Fibroblast of mammary gland (primary cell): ENCODE measurements around the gene CDKL4.
"Not testable (repeated sequence)": the region's sequence is repeated elsewhere in the genome, so short reads cannot be mapped to it uniquely, and the experiment has no call there.

ENCODE experiments used
- DNase-seq: peaks from one replicate; pipeline ENCODE4 v3.0.0-alpha.2; 2010; ENCODE audit warnings: low read depth
- H3K4me3 ChIP-seq: 2 replicates; pipeline ENCODE4 v1.5.1; 2011; ENCODE audit warnings: low read depth, mild to moderate bottlenecking, low read length, moderate library complexity; ENCODE audit not compliant: control insufficient read depth
- CTCF ChIP-seq: conservative IDR thresholded peaks from 2 replicates; pipeline ENCODE4 v1.5.1; 2011; ENCODE audit warnings: low read depth, low read length, inconsistent platforms; ENCODE audit not compliant: control insufficient read depth, insufficient read depth

Gene CDKL4

GRCh38 chr2:39174022-39174421 is 69.7 kb downstream of the CDKL4 start:
- no peak overlapping the region for H3K4me3 ChIP-seq
- no peak for DNase-seq
- no peak for TF ChIP-seq CTCF

GRCh38 chr2:39172047-39172706 is 71.6 kb downstream of the CDKL4 start:
- H3K4me3 ChIP-seq = not testable (repeated sequence)

GRCh38 chr2:39171621-39172020 is 72.1 kb downstream of the CDKL4 start:
- no peak for DNase-seq
- H3K4me3 ChIP-seq = no peak overlapping the region
- TF ChIP-seq CTCF = no peak

More at GRCh38 chr2:39172047-39172706, 71.6 kb downstream of the CDKL4 start:
- not testable (repeated sequence) for DNase-seq

GRCh38 chr2:39164089-39164488 is 79.7 kb downstream of the CDKL4 start:
- no peak overlapping the region for H3K4me3 ChIP-seq
- TF ChIP-seq CTCF = no peak
- peak; percentile 49 for DNase-seq

- H3K4me3 ChIP-seq = no peak overlapping the region
- no peak for TF ChIP-seq CTCF
- peak; percentile 28 for DNase-seq
These were observed 82.8 kb downstream of the CDKL4 start for GRCh38 chr2:39160982-39161381.

GRCh38 chr2:39159283-39159682 is 84.5 kb downstream of the CDKL4 start:
- no peak for DNase-seq
- H3K4me3 ChIP-seq = no peak overlapping the region
- TF ChIP-seq CTCF = no peak

- H3K4me3 ChIP-seq = no peak overlapping the region
- DNase-seq = peak; percentile 79
- no peak for TF ChIP-seq CTCF
These were observed 85.4 kb downstream of the CDKL4 start for GRCh38 chr2:39158351-39158750.
